ENCODE data around the gene CCDC146.

DNA sequence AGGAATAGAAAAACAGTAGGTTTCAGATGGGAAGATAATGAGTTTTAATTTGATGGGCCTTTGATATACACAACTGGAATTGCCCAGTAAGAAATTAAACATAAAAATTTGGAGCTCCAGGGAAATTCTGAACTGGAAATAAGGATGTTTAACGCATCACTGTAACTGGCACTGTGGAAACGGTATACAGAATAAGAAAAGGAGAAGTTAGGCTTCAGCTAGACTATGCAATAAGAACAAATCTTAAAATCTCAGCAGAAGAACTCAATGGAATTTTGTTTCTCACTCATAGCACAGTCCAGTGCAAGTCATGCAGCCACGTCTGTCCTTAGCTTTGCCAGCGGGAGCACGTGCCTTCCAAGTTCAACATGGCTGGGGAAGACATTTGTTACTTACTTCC is 130.1 kb downstream of the CCDC146 start:
- no peak for TF ChIP-seq SIN3A (IDR thresholded peaks at IDR 0.05; ENCODE audit: borderline replicate concordance, insufficient read depth, low read length)
- no peak for TF ChIP-seq FOXP2 (optimal IDR thresholded peaks at IDR 0.05; ENCODE audit: borderline replicate concordance, extremely low read depth, extremely low read length, insufficient read depth)
- no peak for TF ChIP-seq POLR2AphosphoS5 (IDR thresholded peaks at IDR 0.05; ENCODE audit: low read depth, low read length)
- TF ChIP-seq, protein P1, sequence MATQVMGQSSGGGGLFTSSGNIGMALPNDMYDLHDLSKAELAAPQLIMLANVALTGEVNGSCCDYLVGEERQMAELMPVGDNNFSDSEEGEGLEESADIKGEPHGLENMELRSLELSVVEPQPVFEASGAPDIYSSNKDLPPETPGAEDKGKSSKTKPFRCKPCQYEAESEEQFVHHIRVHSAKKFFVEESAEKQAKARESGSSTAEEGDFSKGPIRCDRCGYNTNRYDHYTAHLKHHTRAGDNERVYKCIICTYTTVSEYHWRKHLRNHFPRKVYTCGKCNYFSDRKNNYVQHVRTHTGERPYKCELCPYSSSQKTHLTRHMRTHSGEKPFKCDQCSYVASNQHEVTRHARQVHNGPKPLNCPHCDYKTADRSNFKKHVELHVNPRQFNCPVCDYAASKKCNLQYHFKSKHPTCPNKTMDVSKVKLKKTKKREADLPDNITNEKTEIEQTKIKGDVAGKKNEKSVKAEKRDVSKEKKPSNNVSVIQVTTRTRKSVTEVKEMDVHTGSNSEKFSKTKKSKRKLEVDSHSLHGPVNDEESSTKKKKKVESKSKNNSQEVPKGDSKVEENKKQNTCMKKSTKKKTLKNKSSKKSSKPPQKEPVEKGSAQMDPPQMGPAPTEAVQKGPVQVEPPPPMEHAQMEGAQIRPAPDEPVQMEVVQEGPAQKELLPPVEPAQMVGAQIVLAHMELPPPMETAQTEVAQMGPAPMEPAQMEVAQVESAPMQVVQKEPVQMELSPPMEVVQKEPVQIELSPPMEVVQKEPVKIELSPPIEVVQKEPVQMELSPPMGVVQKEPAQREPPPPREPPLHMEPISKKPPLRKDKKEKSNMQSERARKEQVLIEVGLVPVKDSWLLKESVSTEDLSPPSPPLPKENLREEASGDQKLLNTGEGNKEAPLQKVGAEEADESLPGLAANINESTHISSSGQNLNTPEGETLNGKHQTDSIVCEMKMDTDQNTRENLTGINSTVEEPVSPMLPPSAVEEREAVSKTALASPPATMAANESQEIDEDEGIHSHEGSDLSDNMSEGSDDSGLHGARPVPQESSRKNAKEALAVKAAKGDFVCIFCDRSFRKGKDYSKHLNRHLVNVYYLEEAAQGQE (IDR thresholded peaks at IDR 0.05; ENCODE audit: insufficient read depth in 1 of 2, low read depth in 2 of 2, low read length in 2 of 2), result no peak
